Caco-2 (cell line): ENCODE measurements around the gene MEF2C. TPM values are rescaled to one million over a fixed set of nuclear protein-coding genes. Genes with fewer than 3 reads are reported as not detected.

Experiments used
- BruUV-seq: library from RNA; stranded (reverse); fragments of 400-500 nt; replicated peaks from 2 replicates; lab custom pipeline; 2021; lab: Mats Ljungman, UMichigan
- CTCF ChIA-PET: fragments of 300-600 bp; sonication (Branson Sonifier 250); formaldehyde crosslinking; loops from one replicate; lab custom pipeline; 2022; ENCODE audit warnings: antibody characterized with exemption; lab: Charles Lee
- POLR2A ChIA-PET: fragments of 300-600 bp; sonication (Branson Sonifier 250); formaldehyde crosslinking; loops from one replicate; lab custom pipeline; 2022; ENCODE audit warnings: antibody characterized with exemption; lab: Charles Lee
- DNase-seq, 2 experiments: peaks; one replicate each; pipeline versions ENCODE4 v3.0.0 to v3.0.0-alpha.2; 2020 to 2022
- H3K27me3 ChIP-seq: replicated peaks from 2 replicates; pipeline ENCODE4 v1.6.0; 2011; ENCODE audit warnings: low read length; ENCODE audit not compliant: control insufficient read depth, insufficient read depth
- H3K36me3 ChIP-seq: 2 replicates; pipeline ENCODE4 v1.5.1; 2011; ENCODE audit warnings: low read length; ENCODE audit not compliant: control insufficient read depth, insufficient read depth
- H3K4me1 ChIP-seq: fragments of 250-450 bp; sonication (Bioruptor Pico); 2 replicates; pipeline ENCODE4 v1.5.1; 2020; ENCODE audit warnings: mild to moderate bottlenecking
- H3K4me3 ChIP-seq: 2 replicates; pipeline ENCODE4 v1.5.1; 2011; ENCODE audit warnings: low read depth, mild to moderate bottlenecking, control low read depth, low read length
- H3K9me3 ChIP-seq: fragments of 250-450 bp; sonication (Bioruptor Pico); 2 replicates; pipeline ENCODE4 v1.5.1; 2020; ENCODE audit warnings: mild to moderate bottlenecking, moderate library complexity
- H3K27ac Mint-ChIP-seq: one replicate; pipeline ENCODE4 v1.8.0; 2022; ENCODE audit warnings: mixed read lengths; ENCODE audit not compliant: unreplicated experiment
- H3K27me3 Mint-ChIP-seq: one replicate; pipeline ENCODE4 v1.8.0; 2022; ENCODE audit warnings: mixed read lengths; ENCODE audit not compliant: insufficient read depth, unreplicated experiment
- H3K36me3 Mint-ChIP-seq: one replicate; pipeline ENCODE4 v1.8.0; 2022; ENCODE audit warnings: mild to moderate bottlenecking, mixed read lengths; ENCODE audit not compliant: insufficient read depth, unreplicated experiment
- H3K4me1 Mint-ChIP-seq: one replicate; pipeline ENCODE4 v1.8.0; 2022; ENCODE audit warnings: low read depth, mixed read lengths; ENCODE audit not compliant: unreplicated experiment
- H3K4me3 Mint-ChIP-seq: one replicate; pipeline ENCODE4 v1.8.0; 2022; ENCODE audit warnings: mild to moderate bottlenecking, moderate library complexity, mixed read lengths; ENCODE audit not compliant: unreplicated experiment
- H3K9me3 Mint-ChIP-seq: one replicate; pipeline ENCODE4 v1.8.0; 2022; ENCODE audit warnings: mixed read lengths; ENCODE audit not compliant: unreplicated experiment
- CTCF ChIP-seq, 2 experiments: fragments of 200-600 bp in 1 of 2; IDR thresholded peaks; 1 replicate in 1 of 2; 2 replicates in 1 of 2; pipeline versions ENCODE4 v1.5.1 to v1.8.0; 2011 to 2022; ENCODE audit warnings: antibody characterized with exemption in 1 of 2, control low read depth in 1 of 2, inconsistent platforms in 1 of 2, low read depth in 1 of 2, low read length in 1 of 2, mild to moderate bottlenecking in 1 of 2, moderate library complexity in 1 of 2; ENCODE audit not compliant: insufficient read depth in 1 of 2, severe bottlenecking in 1 of 2, unreplicated experiment in 1 of 2
- intact Hi-C: fragments of 100-400 bp; cut with micrococcal nuclease; formaldehyde crosslinking; loops from one replicate; pipeline ENCODE4 v1.10.0; 2022; ENCODE audit not compliant: unreplicated experiment
- total RNA-seq: library from RNA; stranded (reverse); gene quantifications from 2 replicates; pipeline ENCODE4 v1.2.3, GENCODE V29; 2022

MEF2C gene
- total RNA-seq, 1 experiment from 2014 or later: 1.5 TPM

- H3K9me3 Mint-ChIP-seq: no peaks in the 10 kb centered on the region
- intact Hi-C loops: no loop called here
- no peaks in the 10 kb centered on the region for H3K36me3 Mint-ChIP-seq
- no peaks in the 10 kb centered on the region for H3K4me1 Mint-ChIP-seq
- H3K27me3 ChIP-seq: no peaks in the 10 kb centered on the region
- TF ChIP-seq CTCF (IDR thresholded peaks at IDR 0.05; ENCODE audit: insufficient read depth in 1 of 2, low read depth in 1 of 2, low read length in 1 of 2, severe bottlenecking in 1 of 2, unreplicated experiment in 1 of 2): no peak
- ChIA-PET POLR2A (no interaction called here), CTCF (interaction anchor here (0.9 kb wide), 1 partner anchor 90 kb away, joined by 3 read pairs; no protein-coding TSS in a partner anchor)
- no peak overlapping the region for H3K4me3 Mint-ChIP-seq
- BruUV-seq: no TSS peak
- H3K27ac Mint-ChIP-seq: no peak overlapping the region
- H3K27me3 Mint-ChIP-seq: peaks cover 9% of the 10 kb centered on the region
- H3K4me3 ChIP-seq: no peak overlapping the region
- no peaks in the 10 kb centered on the region for H3K36me3 ChIP-seq
- H3K9me3 ChIP-seq: no peaks in the 10 kb centered on the region
- DNase-seq: no peak
- H3K4me1 ChIP-seq: no peaks in the 10 kb centered on the region
These were observed 63.5 kb downstream of the MEF2C start for GRCh38 chr5:88819301-88819999.

GRCh38 chr5:88818296-88818695 lies 64.7 kb downstream of the MEF2C start:
- Histone ChIP-seq H3K27me3 (no peaks in the 10 kb centered on the region), H3K9me3 (no peaks in the 10 kb centered on the region), H3K36me3 (no peaks in the 10 kb centered on the region), H3K4me3 (no peak overlapping the region), H3K4me1 (no peaks in the 10 kb centered on the region)
- Mint-ChIP-seq H3K4me1 (no peaks in the 10 kb centered on the region), H3K27ac (no peak overlapping the region), H3K36me3 (no peaks in the 10 kb centered on the region), H3K9me3 (no peaks in the 10 kb centered on the region), H3K27me3 (peaks cover 6% of the 10 kb centered on the region), H3K4me3 (no peak overlapping the region)
- ChIA-PET POLR2A (no interaction called here), CTCF (no interaction called here)
- intact Hi-C loops: no loop called here
- no peak for TF ChIP-seq CTCF (IDR thresholded peaks at IDR 0.05; ENCODE audit: insufficient read depth in 1 of 2, low read depth in 1 of 2, low read length in 1 of 2, severe bottlenecking in 1 of 2, unreplicated experiment in 1 of 2)
- no TSS peak for BruUV-seq
- DNase-seq: no peak

GRCh38 chr5:88816195-88816594 lies 66.8 kb downstream of the MEF2C start:
- BruUV-seq: no TSS peak
- Mint-ChIP-seq H3K4me3 (no peak overlapping the region), H3K27ac (no peak overlapping the region), H3K27me3 (peaks cover 3% of the 10 kb centered on the region), H3K9me3 (no peaks in the 10 kb centered on the region), H3K4me1 (no peaks in the 10 kb centered on the region), H3K36me3 (no peaks in the 10 kb centered on the region)
- Histone ChIP-seq H3K36me3 (no peaks in the 10 kb centered on the region), H3K9me3 (no peaks in the 10 kb centered on the region), H3K4me3 (no peak overlapping the region), H3K27me3 (no peaks in the 10 kb centered on the region), H3K4me1 (no peaks in the 10 kb centered on the region)
- intact Hi-C loops: no loop called here
- DNase-seq: no peak
- POLR2A ChIA-PET: no interaction called here
- no peak for TF ChIP-seq CTCF (IDR thresholded peaks at IDR 0.05; ENCODE audit: insufficient read depth in 1 of 2, low read depth in 1 of 2, low read length in 1 of 2, severe bottlenecking in 1 of 2, unreplicated experiment in 1 of 2)
- CTCF ChIA-PET: no interaction called here
